ENCODE data around the gene CCN2.
A peak's percentile ranks its signal among the peaks of the same experiment; 100 is the strongest.

The CCN2 gene

GRCh38 chr6:131949909-131950766 is 1.0 kb downstream of the CCN2 start:
- peak overlapping the region; percentile 65 for H3K4me2 ChIP-seq (ENCODE audit: low read length, poor library complexity, severe bottlenecking)
- H3K18ac ChIP-seq (ENCODE audit: low read depth in 1 of 2, low read length in 2 of 2), result peak overlapping the region; percentile 84 to 99
- H4K91ac ChIP-seq (ENCODE audit: low read length), result peak overlapping the region; percentile 95
- H3K27me3 ChIP-seq (ENCODE audit: control insufficient read depth in 1 of 2, insufficient read depth in 1 of 2, low read length in 2 of 2), result no peaks in the 10 kb centered on the region
- H2BK15ac ChIP-seq (ENCODE audit: low read depth, poor library complexity, severe bottlenecking), result peak overlapping the region; percentile 33
- DNase-seq, result peak; percentile 93
- H3K79me1 ChIP-seq (replicated peaks; ENCODE audit: low read length, poor library complexity, severe bottlenecking), result no peaks in the 10 kb centered on the region
- H2AK5ac ChIP-seq (ENCODE audit: low read length, severe bottlenecking), result no peak overlapping the region
- H3K4me3 ChIP-seq (ENCODE audit: insufficient read depth in 1 of 2, low read depth in 1 of 2, low read length in 2 of 2), result peak overlapping the region; percentile 69 to 88
- H2BK120ac ChIP-seq (ENCODE audit: low read depth, low read length), result no peak overlapping the region
- peaks cover 0 to 16% of the 10 kb centered on the region in 2 experiments for H3K36me3 ChIP-seq (ENCODE audit: control insufficient read depth in 1 of 2, insufficient read depth in 2 of 2, low read depth in 1 of 2, low read length in 2 of 2)
- H2AFZ ChIP-seq (ENCODE audit: low read depth, low read length), result peak overlapping the region; percentile 54
- H3K14ac ChIP-seq (ENCODE audit: low read length in 2 of 2), result peak overlapping the region in 1 of 2 experiments; percentile 98
- no peaks in the 10 kb centered on the region for H3K9me3 ChIP-seq (ENCODE audit: control insufficient read depth, low read length)
- peak overlapping the region; percentile 30 for H4K8ac ChIP-seq (ENCODE audit: low read length)
- peak overlapping the region; percentile 2 to 95 for H2BK12ac ChIP-seq (ENCODE audit: low read length in 2 of 2)
- H2BK5ac ChIP-seq (ENCODE audit: low read depth, low read length, poor library complexity, severe bottlenecking), result peak overlapping the region; percentile 84
- peak overlapping the region; percentile 93 for H3K9ac ChIP-seq (ENCODE audit: low read length)
- H3K4ac ChIP-seq (ENCODE audit: low read depth in 1 of 2, low read length in 2 of 2), result peak overlapping the region; percentile 12 to 81
- peaks cover 4% of the 10 kb centered on the region for H3K4me1 ChIP-seq (ENCODE audit: control insufficient read depth, insufficient read depth, low read depth, low read length)
- 3% methylated on average over 42 of the region's 42 CpGs for WGBS
- H3K27ac ChIP-seq (ENCODE audit: low read length, poor library complexity, severe bottlenecking), result peak overlapping the region; percentile 84
- peak overlapping the region in 1 of 2 experiments; percentile 11 for H3K23ac ChIP-seq (ENCODE audit: low read length in 2 of 2)

GRCh38 chr6:131949620-131949908 is 1.6 kb downstream of the CCN2 start:
- H3K79me1 ChIP-seq (replicated peaks; ENCODE audit: low read length, poor library complexity, severe bottlenecking), result no peaks in the 10 kb centered on the region
- H4K8ac ChIP-seq (ENCODE audit: low read length), result no peak overlapping the region
- H3K4me3 ChIP-seq (ENCODE audit: insufficient read depth in 1 of 2, low read depth in 1 of 2, low read length in 2 of 2), result peak overlapping the region; percentile 69 to 88
- H2BK5ac ChIP-seq (ENCODE audit: low read depth, low read length, poor library complexity, severe bottlenecking), result no peak overlapping the region
- H3K9me3 ChIP-seq (ENCODE audit: control insufficient read depth, low read length), result no peaks in the 10 kb centered on the region
- no peak overlapping the region for H2AFZ ChIP-seq (ENCODE audit: low read depth, low read length)
- DNase-seq, result peak; percentile 97
- peak overlapping the region; percentile 93 for H3K9ac ChIP-seq (ENCODE audit: low read length)
- H3K23ac ChIP-seq (ENCODE audit: low read length in 2 of 2), result no peak overlapping the region
- no peak overlapping the region for H4K91ac ChIP-seq (ENCODE audit: low read length)
- no peak overlapping the region for H3K18ac ChIP-seq (ENCODE audit: low read depth in 1 of 2, low read length in 2 of 2)
- peaks cover 0 to 16% of the 10 kb centered on the region in 2 experiments for H3K36me3 ChIP-seq (ENCODE audit: control insufficient read depth in 1 of 2, insufficient read depth in 2 of 2, low read depth in 1 of 2, low read length in 2 of 2)
- peaks cover 4% of the 10 kb centered on the region for H3K4me1 ChIP-seq (ENCODE audit: control insufficient read depth, insufficient read depth, low read depth, low read length)
- no peak overlapping the region for H3K4ac ChIP-seq (ENCODE audit: low read depth in 1 of 2, low read length in 2 of 2)
- no peak overlapping the region for H2AK5ac ChIP-seq (ENCODE audit: low read length, severe bottlenecking)
- peak overlapping the region; percentile 84 for H3K27ac ChIP-seq (ENCODE audit: low read length, poor library complexity, severe bottlenecking)
- H2BK15ac ChIP-seq (ENCODE audit: low read depth, poor library complexity, severe bottlenecking), result no peak overlapping the region
- no peaks in the 10 kb centered on the region for H3K27me3 ChIP-seq (ENCODE audit: control insufficient read depth in 1 of 2, insufficient read depth in 1 of 2, low read length in 2 of 2)
- H3K4me2 ChIP-seq (ENCODE audit: low read length, poor library complexity, severe bottlenecking), result peak overlapping the region; percentile 65
- H3K14ac ChIP-seq (ENCODE audit: low read length in 2 of 2), result no peak overlapping the region
- no peak overlapping the region for H2BK12ac ChIP-seq (ENCODE audit: low read length in 2 of 2)
- H2BK120ac ChIP-seq (ENCODE audit: low read depth, low read length), result no peak overlapping the region
- WGBS, result 0% methylated on average over 3 of the region's 3 CpGs

DNA sequence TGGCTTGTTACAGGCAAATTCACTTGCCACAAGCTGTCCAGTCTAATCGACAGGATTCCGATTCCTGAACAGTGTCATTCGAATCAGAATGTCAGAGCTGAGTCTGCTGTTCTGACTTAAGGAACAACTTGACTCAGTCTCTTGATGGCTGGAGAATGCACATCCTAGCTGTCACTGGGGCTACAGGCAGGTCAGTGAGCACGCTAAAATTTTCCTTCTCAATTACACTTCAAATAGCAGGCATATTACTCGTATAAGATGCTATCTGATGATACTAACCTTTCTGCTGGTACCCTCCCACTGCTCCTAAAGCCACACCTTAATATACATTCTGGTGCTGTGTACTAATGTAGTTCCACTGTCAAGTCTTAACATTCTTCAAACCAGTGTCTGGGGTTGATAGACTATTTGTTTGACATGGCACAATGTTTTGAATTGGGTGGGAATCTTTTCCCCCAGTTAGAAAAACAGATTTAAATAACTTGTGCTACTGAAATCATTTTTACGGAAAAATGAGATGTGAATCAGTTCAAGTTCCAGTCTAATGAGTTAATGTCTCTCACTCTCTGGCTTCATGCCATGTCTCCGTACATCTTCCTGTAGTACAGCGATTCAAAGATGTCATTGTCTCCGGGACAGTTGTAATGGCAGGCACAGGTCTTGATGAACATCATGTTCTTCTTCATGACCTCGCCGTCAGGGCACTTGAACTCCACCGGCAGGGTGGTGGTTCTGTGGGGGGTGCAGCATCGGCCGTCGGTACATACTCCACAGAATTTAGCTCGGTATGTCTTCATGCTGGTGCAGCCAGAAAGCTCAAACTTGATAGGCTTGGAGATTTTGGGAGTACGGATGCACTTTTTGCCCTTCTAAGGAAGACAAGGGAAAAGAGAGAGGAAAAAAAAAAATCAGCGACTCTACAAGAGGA is 2.2 kb downstream of the CCN2 start:
- peak; percentile 87 for DNase-seq
- Histone ChIP-seq H3K79me1 (replicated peaks; ENCODE audit: low read length, poor library complexity, severe bottlenecking) (no peaks in the 10 kb centered on the region), H3K27ac (ENCODE audit: low read length, poor library complexity, severe bottlenecking) (peak overlapping the region; percentile 84), H3K4me2 (ENCODE audit: low read length, poor library complexity, severe bottlenecking) (peak overlapping the region; percentile 73), H3K4me3 (ENCODE audit: insufficient read depth in 1 of 2, low read depth in 1 of 2, low read length in 2 of 2) (peak overlapping the region; percentile 59 to 88), H3K4ac (ENCODE audit: low read depth in 1 of 2, low read length in 2 of 2) (peak overlapping the region in 1 of 2 experiments; percentile 54), H3K4me1 (ENCODE audit: control insufficient read depth, insufficient read depth, low read depth, low read length) (peaks cover 4% of the 10 kb centered on the region), H2BK120ac (ENCODE audit: low read depth, low read length) (no peak overlapping the region), H3K36me3 (ENCODE audit: control insufficient read depth in 1 of 2, insufficient read depth in 2 of 2, low read depth in 1 of 2, low read length in 2 of 2) (peaks cover 0 to 16% of the 10 kb centered on the region in 2 experiments), H4K8ac (ENCODE audit: low read length) (no peak overlapping the region), H2AK5ac (ENCODE audit: low read length, severe bottlenecking) (no peak overlapping the region), H2BK15ac (ENCODE audit: low read depth, poor library complexity, severe bottlenecking) (peak overlapping the region; percentile 29), H3K14ac (ENCODE audit: low read length in 2 of 2) (peak overlapping the region in 1 of 2 experiments; percentile 83), H3K23ac (ENCODE audit: low read length in 2 of 2) (no peak overlapping the region), H3K18ac (ENCODE audit: low read depth in 1 of 2, low read length in 2 of 2) (peak overlapping the region; percentile 26 to 84), H2BK12ac (ENCODE audit: low read length in 2 of 2) (peak overlapping the region in 1 of 2 experiments; percentile 65), H3K27me3 (ENCODE audit: control insufficient read depth in 1 of 2, insufficient read depth in 1 of 2, low read length in 2 of 2) (no peaks in the 10 kb centered on the region), H2BK5ac (ENCODE audit: low read depth, low read length, poor library complexity, severe bottlenecking) (no peak overlapping the region), H2AFZ (ENCODE audit: low read depth, low read length) (peak overlapping the region; percentile 18), H3K9ac (ENCODE audit: low read length) (peak overlapping the region; percentile 93), H3K9me3 (ENCODE audit: control insufficient read depth, low read length) (no peaks in the 10 kb centered on the region), H4K91ac (ENCODE audit: low read length) (no peak overlapping the region)
- WGBS, result 14% methylated on average over 17 of the region's 18 CpGs
